BE2C (cell line): ENCODE measurements around the gene AGBL1.

Experiments used
- DNase-seq: peaks from one replicate; pipeline ENCODE4 v3.0.0-alpha.2; 2020
- H3K27me3 ChIP-seq: fragments of 250-450 bp; sonication (Bioruptor Pico); 2 replicates; pipeline ENCODE4 v1.5.1; 2020; ENCODE audit warnings: mild to moderate bottlenecking
- H3K36me3 ChIP-seq: fragments of 250-450 bp; sonication (Bioruptor Pico); 2 replicates; pipeline ENCODE4 v1.5.1; 2020; ENCODE audit warnings: mild to moderate bottlenecking
- H3K4me1 ChIP-seq: fragments of 250-450 bp; sonication (Bioruptor Pico); 2 replicates; pipeline ENCODE4 v1.5.1; 2020
- H3K4me3 ChIP-seq: 2 replicates; pipeline ENCODE4 v1.5.1; 2011; ENCODE audit warnings: low read depth, low read length
- H3K9me3 ChIP-seq: fragments of 250-450 bp; sonication (Bioruptor Pico); 2 replicates; pipeline ENCODE4 v1.5.1; 2020
- TF ChIP-seq, protein P1 (sequence below): IDR thresholded peaks from 2 replicates; pipeline ENCODE4 v1.5.1; 2012; ENCODE audit warnings: mild to moderate bottlenecking, low read depth, low read length

AGBL1 gene

DNA sequence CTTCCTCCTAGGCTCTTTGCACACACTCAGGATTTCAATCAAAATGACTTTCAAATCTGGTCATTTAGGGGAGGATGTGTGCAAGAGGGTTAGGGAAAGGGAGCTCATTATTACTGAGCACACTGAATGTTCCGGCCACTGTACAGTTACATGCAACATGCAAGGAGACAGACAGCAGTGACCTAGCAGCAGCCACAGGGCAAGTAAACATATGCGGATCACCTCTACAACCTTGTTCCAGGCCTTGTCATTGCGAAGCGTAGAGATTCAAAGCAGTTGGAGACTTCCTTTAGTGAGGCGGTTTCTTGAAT is 837.6 kb downstream of the AGBL1 start:
- no peak for DNase-seq
- Histone ChIP-seq H3K4me3 (no peak overlapping the region), H3K36me3 (no peaks in the 10 kb centered on the region), H3K27me3 (0 out of 2 replicates have a peak, but pooled peaks cover 6% of the 10 kb centered on the region), H3K4me1 (no peaks in the 10 kb centered on the region), H3K9me3 (no peaks in the 10 kb centered on the region)
- TF ChIP-seq, protein P1, sequence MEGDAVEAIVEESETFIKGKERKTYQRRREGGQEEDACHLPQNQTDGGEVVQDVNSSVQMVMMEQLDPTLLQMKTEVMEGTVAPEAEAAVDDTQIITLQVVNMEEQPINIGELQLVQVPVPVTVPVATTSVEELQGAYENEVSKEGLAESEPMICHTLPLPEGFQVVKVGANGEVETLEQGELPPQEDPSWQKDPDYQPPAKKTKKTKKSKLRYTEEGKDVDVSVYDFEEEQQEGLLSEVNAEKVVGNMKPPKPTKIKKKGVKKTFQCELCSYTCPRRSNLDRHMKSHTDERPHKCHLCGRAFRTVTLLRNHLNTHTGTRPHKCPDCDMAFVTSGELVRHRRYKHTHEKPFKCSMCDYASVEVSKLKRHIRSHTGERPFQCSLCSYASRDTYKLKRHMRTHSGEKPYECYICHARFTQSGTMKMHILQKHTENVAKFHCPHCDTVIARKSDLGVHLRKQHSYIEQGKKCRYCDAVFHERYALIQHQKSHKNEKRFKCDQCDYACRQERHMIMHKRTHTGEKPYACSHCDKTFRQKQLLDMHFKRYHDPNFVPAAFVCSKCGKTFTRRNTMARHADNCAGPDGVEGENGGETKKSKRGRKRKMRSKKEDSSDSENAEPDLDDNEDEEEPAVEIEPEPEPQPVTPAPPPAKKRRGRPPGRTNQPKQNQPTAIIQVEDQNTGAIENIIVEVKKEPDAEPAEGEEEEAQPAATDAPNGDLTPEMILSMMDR = no peak

DNA sequence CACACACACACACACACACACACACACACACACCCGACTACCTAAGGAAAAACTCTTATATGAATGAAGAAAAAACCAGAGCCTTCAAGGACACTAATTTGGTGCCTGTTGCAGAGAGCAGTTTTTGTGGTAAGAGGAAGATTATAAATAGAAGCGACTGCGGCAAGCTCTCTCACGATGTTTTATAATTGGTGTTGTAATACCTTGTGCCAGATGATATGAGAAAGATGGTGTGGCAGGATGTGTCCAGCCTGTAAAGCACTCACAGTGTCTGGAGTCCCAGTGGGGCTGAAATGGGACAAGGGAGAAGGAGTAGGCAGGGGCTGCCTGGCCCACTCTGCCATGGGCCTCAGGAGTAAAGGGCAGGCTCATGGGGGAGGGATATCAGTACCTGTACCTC is 839.9 kb downstream of the AGBL1 start:
- no peak for DNase-seq
- 0 out of 2 replicates have a peak, but pooled peaks cover 6% of the 10 kb centered on the region for H3K27me3 ChIP-seq
- no peak overlapping the region for H3K4me3 ChIP-seq
- H3K36me3 ChIP-seq = no peaks in the 10 kb centered on the region
- TF ChIP-seq, protein P1 = no peak
- H3K9me3 ChIP-seq = no peaks in the 10 kb centered on the region
- peaks cover 5% of the 10 kb centered on the region for H3K4me1 ChIP-seq

DNA sequence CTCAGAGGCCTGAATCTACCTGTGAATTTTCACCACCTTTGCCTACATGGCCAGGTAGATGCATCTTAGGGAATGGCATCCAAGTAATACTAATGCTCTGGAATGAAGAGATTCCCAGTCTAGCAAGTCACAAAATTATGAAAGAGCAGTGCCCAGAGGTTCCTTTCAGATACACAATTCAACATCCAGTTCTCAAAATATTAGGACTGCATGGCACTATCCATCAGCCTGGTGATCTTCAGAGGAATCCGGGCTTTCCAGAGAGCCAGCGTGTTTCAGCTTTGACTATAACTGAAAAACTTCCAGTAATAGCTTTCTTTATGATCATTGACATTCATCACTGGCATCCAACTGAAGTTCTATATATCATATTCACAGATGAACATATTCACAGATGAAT is 849.8 kb downstream of the AGBL1 start:
- Histone ChIP-seq H3K9me3 (no peaks in the 10 kb centered on the region), H3K4me3 (no peak overlapping the region), H3K36me3 (no peaks in the 10 kb centered on the region), H3K4me1 (no peaks in the 10 kb centered on the region), H3K27me3 (no peaks in the 10 kb centered on the region)
- no peak for DNase-seq
- TF ChIP-seq, protein P1 = no peak

DNA sequence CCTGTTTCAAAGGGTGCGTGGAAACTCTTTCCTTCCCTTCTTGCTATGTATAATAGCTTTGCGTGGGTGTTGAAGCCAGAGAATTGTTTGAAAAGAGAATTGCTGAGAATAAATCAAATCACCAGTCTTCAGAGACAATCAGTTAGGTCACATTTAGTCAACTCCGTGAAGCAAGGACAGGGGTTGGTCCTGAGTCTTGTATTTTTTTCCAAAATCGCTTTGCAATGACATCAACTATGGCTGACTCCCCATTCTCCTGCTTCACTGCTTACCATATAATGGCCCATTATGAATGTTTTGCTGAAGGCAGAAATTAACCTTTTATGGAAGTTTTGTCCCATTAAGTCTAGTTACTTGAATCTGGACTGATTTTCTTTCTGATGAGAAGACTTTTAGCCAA is 852.8 kb downstream of the AGBL1 start:
- no peaks in the 10 kb centered on the region for H3K27me3 ChIP-seq
- no peak for DNase-seq

DNA sequence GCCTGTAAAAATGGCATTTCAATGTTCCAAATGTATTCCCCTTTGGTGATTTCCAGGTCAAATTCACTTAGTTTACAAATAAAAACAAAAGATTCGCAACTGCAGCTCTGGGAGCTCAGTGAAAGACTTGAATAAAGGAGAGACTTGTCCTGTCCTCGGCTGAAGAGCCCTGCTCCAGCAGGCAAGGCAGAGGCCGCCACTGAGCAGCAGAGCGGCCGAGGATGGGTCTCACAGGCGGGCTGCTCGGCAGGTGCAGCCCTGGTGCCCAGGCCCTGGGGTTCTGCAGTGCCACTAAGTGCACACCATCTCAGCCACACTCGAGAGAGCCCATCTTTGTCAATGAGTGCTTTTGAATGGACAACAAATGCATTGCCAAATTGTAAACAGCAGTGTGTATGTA is 856.2 kb downstream of the AGBL1 start:
- TF ChIP-seq, protein P1 = no peak
- no peaks in the 10 kb centered on the region for H3K36me3 ChIP-seq
- H3K9me3 ChIP-seq = no peaks in the 10 kb centered on the region
- no peaks in the 10 kb centered on the region for H3K4me1 ChIP-seq
- no peaks in the 10 kb centered on the region for H3K27me3 ChIP-seq
- no peak for DNase-seq
- no peak overlapping the region for H3K4me3 ChIP-seq

More for the DNA sequence above, 852.8 kb downstream of the AGBL1 start:
- Histone ChIP-seq H3K4me1 (no peaks in the 10 kb centered on the region), H3K9me3 (no peaks in the 10 kb centered on the region), H3K4me3 (no peak overlapping the region), H3K36me3 (no peaks in the 10 kb centered on the region)
- TF ChIP-seq, protein P1 = no peak

DNA sequence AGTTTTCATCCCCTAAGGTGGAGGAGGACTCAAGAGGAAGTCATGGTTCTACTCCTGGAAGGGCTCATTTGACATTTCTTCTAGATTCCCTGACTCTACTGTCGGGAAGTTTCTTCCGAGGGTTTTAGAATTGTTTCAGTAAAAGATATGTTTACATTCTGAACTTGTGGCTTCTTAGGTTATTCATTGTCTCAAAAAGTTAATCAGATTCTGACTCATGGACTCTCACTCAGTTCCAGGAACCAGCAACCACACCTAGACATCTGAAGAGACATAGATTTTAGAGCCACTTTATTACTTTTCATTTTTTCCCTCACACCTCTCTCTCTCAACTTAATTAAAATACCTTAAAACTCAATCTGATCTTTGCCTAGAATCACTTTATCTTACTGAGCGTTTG is 862.6 kb downstream of the AGBL1 start:
- Histone ChIP-seq H3K4me3 (no peak overlapping the region), H3K9me3 (no peaks in the 10 kb centered on the region), H3K36me3 (no peaks in the 10 kb centered on the region), H3K27me3 (0 out of 2 replicates have a peak, but pooled peaks cover 3% of the 10 kb centered on the region), H3K4me1 (no peaks in the 10 kb centered on the region)
- TF ChIP-seq, protein P1 = no peak
- no peak for DNase-seq
